Measurements from ENCODE around the gene ATP2B2. TPM values are rescaled to one million over a fixed set of nuclear protein-coding genes. Genes with fewer than 3 reads are reported as not detected.

The ATP2B2 gene
- total RNA-seq, 2 donors from 2014 or later = 0.07 to 0.11 TPM

DNA sequence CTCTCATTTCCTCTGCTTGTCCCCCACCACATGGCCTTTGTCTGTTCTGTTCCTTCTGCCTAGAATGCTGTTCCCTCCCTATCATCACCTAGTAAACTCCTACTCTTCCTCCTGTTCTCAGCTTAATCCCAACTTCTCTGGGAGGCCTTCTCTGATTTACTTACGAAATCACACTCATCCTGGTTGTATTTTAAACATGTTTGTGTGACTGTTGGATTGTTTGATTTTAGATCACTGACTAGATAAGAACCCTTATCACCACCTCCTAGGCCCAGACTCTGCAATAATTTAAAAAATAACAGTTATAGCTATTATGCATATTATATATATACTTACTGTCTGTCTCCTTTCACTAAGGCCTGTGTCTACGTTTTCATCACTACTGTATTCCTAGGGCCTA is 26.1 kb downstream of the ATP2B2 start:
- no peak for DNase-seq
- no peaks in the 10 kb centered on the region for H3K4me1 ChIP-seq
- H3K4me3 ChIP-seq = no peak overlapping the region
- H3K9me3 ChIP-seq = no peaks in the 10 kb centered on the region
- H3K9ac ChIP-seq (ENCODE audit: low read depth in 2 of 2, low read length in 2 of 2) = no peak overlapping the region
- H3K27ac ChIP-seq = no peak overlapping the region
- intact Hi-C loops (cut with DNase I) = no loop called here
- no peaks in the 10 kb centered on the region for H3K36me3 ChIP-seq
- TF ChIP-seq, protein P1, sequence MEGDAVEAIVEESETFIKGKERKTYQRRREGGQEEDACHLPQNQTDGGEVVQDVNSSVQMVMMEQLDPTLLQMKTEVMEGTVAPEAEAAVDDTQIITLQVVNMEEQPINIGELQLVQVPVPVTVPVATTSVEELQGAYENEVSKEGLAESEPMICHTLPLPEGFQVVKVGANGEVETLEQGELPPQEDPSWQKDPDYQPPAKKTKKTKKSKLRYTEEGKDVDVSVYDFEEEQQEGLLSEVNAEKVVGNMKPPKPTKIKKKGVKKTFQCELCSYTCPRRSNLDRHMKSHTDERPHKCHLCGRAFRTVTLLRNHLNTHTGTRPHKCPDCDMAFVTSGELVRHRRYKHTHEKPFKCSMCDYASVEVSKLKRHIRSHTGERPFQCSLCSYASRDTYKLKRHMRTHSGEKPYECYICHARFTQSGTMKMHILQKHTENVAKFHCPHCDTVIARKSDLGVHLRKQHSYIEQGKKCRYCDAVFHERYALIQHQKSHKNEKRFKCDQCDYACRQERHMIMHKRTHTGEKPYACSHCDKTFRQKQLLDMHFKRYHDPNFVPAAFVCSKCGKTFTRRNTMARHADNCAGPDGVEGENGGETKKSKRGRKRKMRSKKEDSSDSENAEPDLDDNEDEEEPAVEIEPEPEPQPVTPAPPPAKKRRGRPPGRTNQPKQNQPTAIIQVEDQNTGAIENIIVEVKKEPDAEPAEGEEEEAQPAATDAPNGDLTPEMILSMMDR (IDR thresholded peaks at IDR 0.05) = no peak
- no peaks in the 10 kb centered on the region for H3K27me3 ChIP-seq

DNA sequence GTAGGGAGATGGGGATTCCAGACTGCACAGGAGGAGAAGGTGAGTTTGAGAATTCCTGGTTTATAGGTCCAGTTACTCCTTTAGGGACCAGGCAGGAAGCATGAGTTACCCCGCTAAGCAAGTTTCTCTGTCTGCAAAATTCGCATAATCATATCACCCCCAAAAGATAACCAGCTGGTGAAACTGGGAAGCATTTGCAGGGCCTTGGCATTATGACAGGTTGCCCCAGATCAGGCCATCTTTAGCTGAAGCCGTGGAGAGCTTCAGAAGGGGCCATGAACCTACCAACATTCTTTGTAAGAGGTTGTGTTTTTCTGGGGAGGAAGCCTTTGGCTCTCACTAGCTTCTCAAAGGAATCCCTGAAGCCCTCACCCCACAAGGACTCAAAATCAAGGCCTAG is 29.4 kb downstream of the ATP2B2 start:
- H3K4me1 ChIP-seq = no peaks in the 10 kb centered on the region
- H3K9ac ChIP-seq (ENCODE audit: low read depth in 2 of 2, low read length in 2 of 2) = no peak overlapping the region
- no peak for DNase-seq
- no peak overlapping the region for H3K4me3 ChIP-seq
- intact Hi-C loops (cut with DNase I) = no loop called here
- TF ChIP-seq, protein P1 (IDR thresholded peaks at IDR 0.05) = no peak
- no peaks in the 10 kb centered on the region for H3K27me3 ChIP-seq
- H3K9me3 ChIP-seq = no peaks in the 10 kb centered on the region
- H3K27ac ChIP-seq = no peak overlapping the region
- no peaks in the 10 kb centered on the region for H3K36me3 ChIP-seq

DNA sequence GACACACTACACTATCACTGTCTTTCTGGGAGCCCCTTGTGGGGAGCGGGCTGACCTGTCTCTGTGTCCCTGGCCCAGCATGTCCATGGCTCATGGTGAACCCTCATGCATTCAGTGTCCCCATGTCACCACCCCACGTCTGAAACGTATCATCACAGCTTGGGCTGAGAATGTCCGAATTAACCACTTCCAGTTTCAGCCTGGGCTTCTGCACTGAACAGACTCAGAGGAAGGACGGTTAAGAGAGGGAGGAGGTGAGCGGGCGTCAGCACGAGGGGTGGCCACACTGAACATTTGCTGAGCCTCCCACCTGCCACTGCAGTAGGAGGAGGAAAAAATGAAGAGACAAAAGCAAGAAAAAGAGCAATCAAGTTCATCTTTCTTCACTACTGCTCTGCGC is 30.5 kb downstream of the ATP2B2 start:
- TF ChIP-seq, protein P1 (IDR thresholded peaks at IDR 0.05) = no peak
- no peak overlapping the region for H3K27ac ChIP-seq
- no peaks in the 10 kb centered on the region for H3K27me3 ChIP-seq
- no peak overlapping the region for H3K4me3 ChIP-seq
- H3K36me3 ChIP-seq = no peaks in the 10 kb centered on the region
- intact Hi-C loops (cut with DNase I) = no loop called here
- no peak for DNase-seq
- no peaks in the 10 kb centered on the region for H3K4me1 ChIP-seq
- H3K9me3 ChIP-seq = no peaks in the 10 kb centered on the region
- H3K9ac ChIP-seq (ENCODE audit: low read depth in 2 of 2, low read length in 2 of 2) = no peak overlapping the region

DNA sequence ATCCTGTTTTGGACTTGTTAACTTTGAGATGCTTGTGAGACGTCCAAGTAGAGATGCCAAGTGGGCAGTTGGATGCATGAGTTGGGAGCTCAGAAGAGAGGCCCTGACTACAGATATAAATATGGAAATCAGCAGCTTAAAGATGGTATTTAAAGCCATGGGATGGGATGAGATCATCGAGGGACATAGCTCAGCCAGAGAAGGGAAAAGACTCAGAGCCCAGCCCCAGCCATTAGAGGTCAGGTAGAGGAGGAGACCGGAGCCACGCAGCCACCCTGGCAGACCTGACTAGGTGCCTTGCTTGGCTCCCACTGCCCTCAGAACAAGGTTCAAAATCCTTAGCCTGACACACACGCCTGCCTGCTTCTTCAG is 31.1 kb downstream of the ATP2B2 start:
- intact Hi-C loops (cut with DNase I) = no loop called here
- H3K27me3 ChIP-seq = no peaks in the 10 kb centered on the region
- H3K27ac ChIP-seq = no peak overlapping the region
- H3K4me3 ChIP-seq = no peak overlapping the region
- no peaks in the 10 kb centered on the region for H3K9me3 ChIP-seq
- DNase-seq = no peak
- no peaks in the 10 kb centered on the region for H3K36me3 ChIP-seq
- no peak overlapping the region for H3K9ac ChIP-seq (ENCODE audit: low read depth in 2 of 2, low read length in 2 of 2)
- TF ChIP-seq, protein P1 (IDR thresholded peaks at IDR 0.05) = no peak
- H3K4me1 ChIP-seq = no peaks in the 10 kb centered on the region

DNA sequence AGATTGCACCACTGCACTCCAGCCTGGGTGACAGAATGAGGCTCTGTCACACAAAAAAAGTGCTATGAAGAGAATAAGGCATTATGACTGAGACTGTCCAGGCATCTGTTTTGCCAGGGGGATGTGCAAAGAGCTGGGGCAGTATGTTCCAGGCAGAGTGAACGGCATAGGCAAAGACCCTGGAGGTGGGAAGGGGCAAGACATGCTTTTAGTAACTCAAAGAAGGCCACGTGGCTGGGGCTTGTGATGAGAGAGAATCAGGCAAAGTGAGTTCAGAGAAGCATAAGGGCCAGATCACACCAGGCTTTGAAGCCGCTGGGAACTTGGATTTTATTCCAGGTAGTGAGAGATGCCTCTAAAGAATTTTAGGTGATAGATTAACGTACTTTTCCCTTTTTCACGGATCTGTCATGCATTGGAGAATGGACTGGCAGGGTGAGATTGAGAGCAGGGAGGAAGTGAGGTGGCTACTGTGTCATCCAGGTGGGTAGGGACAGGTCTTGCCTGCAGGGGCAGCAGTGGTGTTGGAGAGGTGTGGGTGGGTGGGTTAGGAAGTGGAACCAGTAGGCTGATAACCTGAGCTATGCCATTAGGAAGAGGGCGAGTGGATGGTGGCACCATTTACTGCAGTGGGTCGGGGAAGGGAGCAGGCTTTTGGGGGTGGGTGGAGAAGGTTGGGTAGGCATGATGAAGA is 31.7 kb downstream of the ATP2B2 start:
- H3K4me3 ChIP-seq = no peak overlapping the region
- intact Hi-C loops (cut with DNase I) = no loop called here
- no peak overlapping the region for H3K27ac ChIP-seq
- no peaks in the 10 kb centered on the region for H3K4me1 ChIP-seq
- no peaks in the 10 kb centered on the region for H3K9me3 ChIP-seq
- H3K36me3 ChIP-seq = no peaks in the 10 kb centered on the region
- TF ChIP-seq, protein P1 (IDR thresholded peaks at IDR 0.05) = no peak
- no peaks in the 10 kb centered on the region for H3K27me3 ChIP-seq
- H3K9ac ChIP-seq (ENCODE audit: low read depth in 2 of 2, low read length in 2 of 2) = no peak overlapping the region
- DNase-seq = no peak
